K562 (cell line): Measurements from ENCODE around the gene GPT2. TPM values are rescaled to one million over a fixed set of nuclear protein-coding genes. Genes with fewer than 3 reads are reported as not detected.
A peak's percentile ranks its signal among the peaks of the same experiment; 100 is the strongest.

Source experiments
- ARNT ChIP-seq, 2 experiments: fragments of 450-650 bp; IDR thresholded peaks; 2 replicates each; pipeline ENCODE4 v1.6.1; 2016; ENCODE audit warnings: mild to moderate bottlenecking in 1 of 2
- BHLHE40 ChIP-seq: IDR thresholded peaks from 2 replicates; pipeline ENCODE4 v1.6.1; 2011; ENCODE audit warnings: low read length, improper control_type of control experiment
- CHD7 ChIP-seq: fragments of 200-600 bp; sonication (generic); IDR thresholded peaks from one replicate; pipeline ENCODE4 v1.6.1; 2012; ENCODE audit warnings: mild to moderate bottlenecking, low read depth, low read length, inconsistent platforms
- CREB3 ChIP-seq: fragments of 450-650 bp; conservative IDR thresholded peaks from 2 replicates; pipeline ENCODE4 v1.6.1; 2016; ENCODE audit warnings: missing genetic modification characterization, low read depth, mild to moderate bottlenecking, missing compliant biosample characterization, moderate library complexity
- CREBBP ChIP-seq: IDR thresholded peaks from one replicate; pipeline ENCODE4 v1.6.1; 2012; ENCODE audit warnings: low read depth, mild to moderate bottlenecking, control low read depth, inconsistent platforms, low read length
- GATAD2A ChIP-seq: fragments of 450-650 bp; IDR thresholded peaks from 2 replicates; pipeline ENCODE4 v1.6.1; 2017
- GTF2E2 ChIP-seq: fragments of 200-800 bp; sonication (Bioruptor generic); IDR thresholded peaks from 2 replicates; pipeline ENCODE4 v1.6.1; 2016; ENCODE audit warnings: missing genetic modification characterization, missing compliant biosample characterization
- HNRNPH1 ChIP-seq: fragments of 200-400 bp; formaldehyde crosslinking; optimal IDR thresholded peaks from 2 replicates; pipeline ENCODE3; 2017; ENCODE audit warnings: low read depth, mild to moderate bottlenecking, low read length, moderate library complexity
- NFATC3 ChIP-seq: fragments of 450-650 bp; IDR thresholded peaks from 2 replicates; pipeline ENCODE4 v1.6.1; 2017; ENCODE audit warnings: mild to moderate bottlenecking
- NFE2L1 ChIP-seq: fragments of 450-650 bp; IDR thresholded peaks from 2 replicates; pipeline ENCODE4 v1.6.1; 2016; ENCODE audit warnings: missing genetic modification characterization, low read depth, mild to moderate bottlenecking, missing compliant biosample characterization, moderate library complexity, borderline replicate concordance
- PHF20 ChIP-seq: fragments of 450-650 bp; IDR thresholded peaks from 2 replicates; pipeline ENCODE4 v1.6.1; 2018; ENCODE audit not compliant: partially characterized antibody
- POLR2A ChIP-seq: fragments of 450-650 bp; conservative IDR thresholded peaks from 2 replicates; pipeline ENCODE4 v1.6.1; 2016
- SREBF1 ChIP-seq: fragments of 150-350 bp; IDR thresholded peaks from 2 replicates; pipeline ENCODE4 v1.6.1; 2014; ENCODE audit warnings: antibody characterized with exemption, low read depth, low read length, borderline replicate concordance
- SUPT5H ChIP-seq: fragments of 450-650 bp; IDR thresholded peaks from 2 replicates; pipeline ENCODE4 v1.6.1; 2016
- XRCC5 ChIP-seq: fragments of 200-400 bp; formaldehyde crosslinking; IDR thresholded peaks from 2 replicates; pipeline ENCODE4 v1.6.1; 2017; ENCODE audit warnings: low read depth, mild to moderate bottlenecking, low read length
- ZNF124 ChIP-seq: sonication (generic); formaldehyde crosslinking; IDR thresholded peaks from 2 replicates; pipeline ENCODE4 v1.8.1; 2022; ENCODE audit warnings: missing genetic modification reagents
- ZNF583 ChIP-seq: fragments of 250-450 bp; sonication (Bioruptor Pico); IDR thresholded peaks from 2 replicates; pipeline ENCODE4 v1.4.0; 2020
- ZNF584 ChIP-seq: fragments of 200-800 bp; sonication (Bioruptor generic); IDR thresholded peaks from 2 replicates; pipeline ENCODE4 v1.6.1; 2016; ENCODE audit warnings: low read depth, mild to moderate bottlenecking, missing genetic modification characterization, missing compliant biosample characterization
- polyA plus RNA-seq, 8 experiments: library from polyadenylated mRNA; depleted of rRNA in 4 of 8; stranded (reverse) in 5 of 8; unstranded in 3 of 8; fragments of >200 nt; fragmentation: Nextera tagmentation in 2 of 8; fragmentation: Illumina TruSeq in 1 of 8; extraction: Ambion mirVana in 2 of 8; extraction: Trizol in 1 of 8; gene quantifications; 2 replicates each; pipeline versions ENCODE4 v1.2.1 to v1.2.3, GENCODE V29; 2011 to 2014; ENCODE audit warnings: inconsistent platforms in 1 of 8, missing spikeins in 1 of 8
- total RNA-seq, 7 experiments: library from RNA; depleted of rRNA in 6 of 7; stranded (reverse); fragments of >200 nt in 6 of 7; fragmentation: Illumina TruSeq in 2 of 7; extraction: Trizol in 2 of 7; gene quantifications; 2 replicates each; pipeline versions ENCODE4 v1.2.1 to v1.2.3, GENCODE V29; 2011 to 2021; ENCODE audit warnings: low replicate concordance in 1 of 7

The GPT2 gene
- total and polyA plus RNA-seq, 9 of the 15 experiments (the other 6 are each of a cell fraction or from before 2014, with no cell fraction given) = 0.79 to 14.4 (median 5.8) TPM

GRCh38 chr16:46973207-46973995 lies 89.2 kb downstream of the GPT2 start, which contains the start of gene DNAJA2 (continued):
- no peak for TF ChIP-seq NFATC3
- no peak for TF ChIP-seq HNRNPH1
- no peak for TF ChIP-seq NFE2L1 (tag)
- TF ChIP-seq ARNT (IDR thresholded peaks at IDR 0.05) = no peak
- peak; percentile 91 for TF ChIP-seq GTF2E2 (tag)
- no peak for TF ChIP-seq XRCC5
- no peak for TF ChIP-seq BHLHE40
- TF ChIP-seq ZNF583 (CRISPR knock-in tag) = no peak
- TF ChIP-seq SUPT5H = peak; percentile 90
- no peak for TF ChIP-seq SREBF1
- peak; percentile 90 for TF ChIP-seq POLR2A
- TF ChIP-seq CREB3 (tag) = 0 out of 2 replicates have a peak, but pooled peaks have one; percentile 63
- no peak for TF ChIP-seq CREBBP
- no peak for TF ChIP-seq ZNF124 (CRISPR knock-in tag)
- TF ChIP-seq PHF20 = peak; percentile 88
- TF ChIP-seq ZNF584 (CRISPR knock-in tag) = no peak
- no peak for TF ChIP-seq CHD7
- peak; percentile 54; the same call in 1 of the 2 replicates for TF ChIP-seq GATAD2A
